GM18499 (cell line): ENCODE measurements around the gene CAPN14.
A peak's percentile ranks its signal among the peaks of the same experiment; 100 is the strongest.

Source experiments
- ATAC-seq: cut with Tn5 transposase; IDR thresholded peaks from one replicate; pipeline ENCODE4 v1.9.1; 2021; ENCODE audit warnings: moderate number of reproducible peaks; ENCODE audit not compliant: insufficient read depth, unreplicated experiment

CAPN14 gene

GRCh38 chr2:31227711-31228125 is 10.4 kb upstream of the CAPN14 start:
- ATAC-seq: no peak

DNA sequence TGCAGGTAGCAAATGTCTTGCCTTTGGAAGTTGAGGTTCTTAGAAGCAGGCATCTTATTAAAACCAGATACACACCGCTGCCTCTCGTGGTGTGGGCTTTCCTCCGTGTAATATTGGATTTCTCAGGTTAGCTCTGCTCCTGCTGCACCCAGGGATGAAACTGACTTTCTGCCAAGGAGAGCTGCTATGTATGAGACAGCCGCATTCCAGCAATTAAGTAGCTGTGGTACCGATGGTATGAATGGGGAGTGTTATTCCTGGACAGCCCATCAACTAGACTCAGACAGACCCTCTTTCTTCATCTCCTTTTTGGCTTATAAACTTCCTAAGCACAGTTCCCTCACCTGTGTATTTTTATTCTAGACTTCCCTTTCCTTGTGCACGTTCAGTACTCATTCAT is 9.8 kb upstream of the CAPN14 start:
- no peak for ATAC-seq

- no peak for ATAC-seq
These were observed 9.0 kb upstream of the CAPN14 start for GRCh38 chr2:31226266-31226665.

DNA sequence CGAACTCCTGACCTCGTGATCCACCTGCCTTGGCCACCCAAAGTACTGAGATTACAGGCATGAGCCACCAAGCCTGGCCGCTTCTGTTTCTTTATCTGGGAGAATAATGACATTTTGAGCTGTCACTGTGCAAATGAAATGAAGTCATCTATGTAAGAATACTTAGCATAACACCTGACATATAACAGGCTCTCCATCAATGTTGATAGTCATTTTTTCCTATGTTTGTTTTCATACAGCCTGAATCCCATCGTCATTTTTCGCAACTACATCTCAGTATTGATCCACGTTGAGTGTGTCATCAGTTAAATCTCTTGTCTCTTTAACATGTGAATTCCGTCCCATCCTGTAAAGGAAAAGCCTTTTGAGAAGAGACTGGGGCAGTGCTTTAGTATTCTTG is 6.4 kb upstream of the CAPN14 start:
- no peak for ATAC-seq

GRCh38 chr2:31223026-31223425 is 5.7 kb upstream of the CAPN14 start:
- ATAC-seq: no peak

DNA sequence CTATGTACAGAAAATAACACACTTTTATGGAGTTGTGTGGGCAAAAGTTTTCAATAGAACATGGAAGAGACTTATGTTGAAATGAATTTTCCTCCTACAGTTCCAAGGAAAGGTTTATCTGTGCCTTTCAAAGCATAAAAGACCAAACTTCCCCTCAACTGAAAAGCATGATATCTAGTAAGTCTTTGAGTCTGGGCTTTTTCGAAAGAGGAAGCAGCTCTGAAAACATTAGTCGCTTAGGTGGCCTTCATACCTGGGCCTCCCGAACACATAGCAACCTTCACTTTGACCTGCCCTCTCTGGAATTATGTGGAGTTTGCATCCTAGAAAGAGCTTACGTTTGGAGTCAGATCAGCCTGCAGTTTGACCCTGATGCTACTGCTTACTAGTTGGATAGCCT is 4.8 kb upstream of the CAPN14 start:
- ATAC-seq: no peak

GRCh38 chr2:31221544-31221943 is 4.2 kb upstream of the CAPN14 start:
- no peak for ATAC-seq

DNA sequence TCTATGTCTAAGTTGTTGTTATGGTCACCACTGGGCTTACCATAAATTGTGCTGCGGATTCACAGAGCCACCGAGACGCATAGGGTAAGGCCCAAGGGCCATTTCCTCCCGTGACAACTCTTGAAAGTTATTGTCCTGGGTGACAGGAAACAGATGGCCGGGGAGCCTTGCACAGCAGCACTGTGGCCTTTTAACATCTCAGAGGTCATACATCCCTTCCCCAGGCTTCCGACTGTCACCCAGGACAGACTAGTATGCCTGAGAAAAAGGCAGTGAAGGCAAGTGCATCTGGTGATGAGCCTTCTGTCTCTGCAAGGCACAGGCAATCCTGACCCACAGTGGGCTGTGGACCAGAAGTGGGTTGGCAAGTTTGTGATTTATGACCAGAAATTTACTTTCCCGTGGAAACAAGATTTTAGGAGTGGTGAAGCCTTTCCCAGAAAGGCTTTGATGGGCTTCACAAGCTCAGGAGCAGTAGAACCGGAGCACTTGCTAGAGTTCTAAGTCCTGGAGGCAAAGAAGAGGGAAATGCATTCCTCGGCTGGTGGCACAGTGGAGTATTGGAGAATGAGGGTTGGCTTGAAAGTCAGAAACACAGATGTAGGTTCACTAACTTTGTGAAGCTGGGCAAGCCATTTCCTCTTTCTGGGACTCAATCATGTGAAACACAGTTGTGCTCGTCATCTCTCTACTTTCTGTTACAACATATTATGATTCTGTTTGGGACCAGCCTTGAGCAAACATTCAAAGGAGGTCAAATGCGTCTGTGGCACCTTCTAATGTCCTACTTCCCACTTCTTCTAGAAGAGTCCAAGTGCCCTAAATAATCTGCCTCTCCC is 2.0 kb upstream of the CAPN14 start:
- peak; percentile 69 for ATAC-seq

GRCh38 chr2:31216734-31217133 is 581 bp downstream of the CAPN14 start:
- peak; percentile 41 for ATAC-seq

GRCh38 chr2:31214444-31214915 is 2.8 kb downstream of the CAPN14 start:
- no peak for ATAC-seq

- no peak for ATAC-seq
These were observed 3.5 kb downstream of the CAPN14 start for GRCh38 chr2:31213601-31214443.

GRCh38 chr2:31212659-31213600 is 4.4 kb downstream of the CAPN14 start:
- ATAC-seq: no peak

DNA sequence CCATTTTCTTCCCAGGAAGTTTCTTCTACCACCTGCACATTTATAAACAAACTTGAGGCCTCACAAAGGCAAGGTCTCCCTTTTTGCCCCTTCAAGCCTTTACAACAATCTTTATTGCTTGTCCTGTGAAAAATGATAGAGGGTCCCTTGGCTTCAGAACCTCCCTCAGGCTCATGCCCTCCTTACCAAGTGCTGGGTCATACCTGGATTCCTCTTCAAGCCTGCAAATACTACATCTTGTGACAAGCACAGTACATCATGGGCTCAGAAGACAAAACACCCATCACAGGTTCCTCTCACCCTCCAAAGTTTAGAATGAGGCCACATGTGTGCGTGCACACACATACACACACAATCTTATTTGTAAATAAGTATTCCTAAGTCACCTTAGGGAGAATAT is 9.1 kb downstream of the CAPN14 start:
- no peak for ATAC-seq

DNA sequence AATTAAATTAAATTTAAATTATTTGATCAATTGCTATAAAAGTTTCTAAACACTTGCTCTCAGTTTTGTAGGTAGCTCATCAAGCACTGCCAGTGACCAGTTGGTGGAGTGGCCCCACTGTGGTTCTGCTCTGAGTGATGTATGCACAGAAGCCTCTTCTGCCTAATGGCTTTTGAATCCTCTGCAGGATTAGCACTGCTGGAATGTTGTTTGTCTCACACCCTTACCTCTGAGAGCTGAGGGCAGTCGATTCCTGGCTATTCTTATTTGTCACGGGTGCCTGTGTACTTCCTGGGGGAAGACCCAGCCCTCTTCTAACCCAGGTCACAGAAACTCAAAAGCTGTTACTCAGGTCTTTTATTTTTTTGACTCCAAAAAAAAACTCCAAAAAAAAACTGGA is 9.5 kb downstream of the CAPN14 start:
- ATAC-seq: no peak

DNA sequence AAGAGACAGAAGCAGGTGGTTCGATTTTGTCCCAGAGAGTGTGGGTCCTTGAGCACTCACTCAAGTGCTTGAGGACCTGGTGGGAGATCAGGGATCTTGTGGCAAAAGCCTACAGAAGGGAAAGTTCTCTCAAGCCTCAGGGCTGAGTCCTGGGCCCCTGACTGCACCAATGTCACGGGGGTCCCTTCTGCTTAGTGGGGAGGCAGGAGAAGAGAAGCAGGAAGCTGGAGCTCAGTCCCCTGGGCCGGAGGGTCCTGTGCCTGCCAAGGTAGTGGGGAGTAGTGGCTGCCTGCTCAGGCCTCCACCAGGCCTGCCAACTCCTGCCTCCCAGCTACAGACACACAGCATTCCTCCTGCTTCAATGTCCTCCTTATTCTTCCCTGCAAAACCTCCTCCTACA is 11.7 kb downstream of the CAPN14 start:
- no peak for ATAC-seq

DNA sequence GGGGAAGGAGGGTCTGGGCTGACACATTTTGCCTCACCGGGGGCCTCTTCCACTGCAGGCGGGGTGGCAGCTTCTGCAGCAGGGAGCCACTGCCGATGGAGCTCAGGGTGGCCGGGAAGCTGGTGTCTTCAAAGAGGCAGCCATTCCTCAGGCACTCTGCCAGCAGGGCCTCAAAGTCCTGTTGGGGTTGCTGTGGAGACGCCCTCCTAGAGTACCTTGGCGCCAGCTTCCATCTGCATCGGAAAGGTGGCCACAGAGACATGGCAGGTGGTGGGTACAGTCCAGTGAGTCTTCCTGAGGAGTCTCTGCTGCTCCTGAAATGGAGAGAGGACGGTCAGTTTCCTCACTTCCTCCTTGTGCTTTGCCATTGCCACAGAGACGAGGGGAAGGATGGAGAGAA is 12.1 kb downstream of the CAPN14 start:
- no peak for ATAC-seq

GRCh38 chr2:31204783-31205182 is 12.5 kb downstream of the CAPN14 start:
- ATAC-seq: no peak

DNA sequence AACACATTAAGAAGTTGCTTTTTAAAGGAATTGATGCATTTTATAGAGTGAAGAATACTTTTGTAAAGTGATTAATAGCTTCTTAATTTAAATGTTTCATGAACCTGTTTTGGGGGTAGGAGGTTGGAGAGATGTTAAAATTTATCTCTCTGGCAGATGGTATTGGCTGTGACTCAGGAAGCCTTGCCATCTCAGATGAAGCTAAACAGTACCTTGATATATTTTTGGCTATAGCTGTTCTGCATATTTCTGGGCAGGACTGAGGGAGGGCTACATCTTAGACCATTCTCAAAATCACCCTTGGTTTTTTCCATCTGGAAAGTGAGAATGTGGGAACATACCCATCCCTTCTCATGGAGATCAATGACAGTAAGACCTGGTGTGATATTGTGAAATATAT is 13.4 kb downstream of the CAPN14 start:
- no peak for ATAC-seq

DNA sequence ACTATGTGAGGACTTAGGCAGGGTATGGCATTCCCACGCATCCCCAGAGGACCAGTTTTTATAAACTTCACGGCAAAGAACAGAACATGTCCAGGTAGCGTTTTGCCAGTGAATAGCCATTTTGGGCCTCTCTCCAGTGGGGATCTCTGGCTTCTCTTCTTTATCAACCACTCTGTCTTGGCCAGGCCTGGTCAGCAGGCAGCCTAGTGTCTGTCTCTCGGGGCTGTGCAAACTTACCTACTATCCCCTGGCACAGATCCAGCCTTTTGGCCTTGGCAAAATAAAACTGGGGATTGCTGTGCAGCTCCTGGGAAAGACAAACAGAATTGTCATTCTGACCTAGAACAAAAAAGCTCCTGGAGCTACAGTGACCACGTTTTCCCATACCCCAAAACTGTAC is 14.5 kb downstream of the CAPN14 start:
- ATAC-seq: no peak

GRCh38 chr2:31202041-31202440 is 15.3 kb downstream of the CAPN14 start:
- ATAC-seq: no peak
